Measurements from ENCODE around the gene IL36B.

DNA sequence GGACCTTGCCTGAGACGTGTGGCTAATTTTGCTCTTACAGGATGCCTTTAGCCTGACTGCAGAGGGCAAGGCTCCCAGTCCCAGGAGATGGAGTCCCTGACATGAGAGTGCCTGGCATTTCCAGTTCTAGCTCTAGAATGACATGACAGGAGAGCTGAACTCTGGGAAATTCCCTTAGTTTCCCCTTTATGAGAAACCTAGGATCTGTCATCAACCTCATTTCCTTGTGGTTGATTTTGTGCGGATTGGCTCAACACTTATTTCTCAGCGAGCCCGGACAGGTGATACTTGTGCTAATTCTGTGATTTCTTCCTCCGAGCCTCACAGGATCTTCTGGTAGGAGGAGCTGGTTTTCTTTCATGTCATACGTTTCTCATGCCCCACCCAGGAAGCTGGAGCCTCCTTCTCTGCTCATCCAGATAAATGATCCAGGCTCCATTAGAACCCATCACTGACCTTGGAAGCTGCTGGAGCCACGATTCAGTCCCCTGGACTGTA is 75.1 kb downstream of the IL36B start, which contains the start of gene IL36G:
- TF ChIP-seq, protein P1, sequence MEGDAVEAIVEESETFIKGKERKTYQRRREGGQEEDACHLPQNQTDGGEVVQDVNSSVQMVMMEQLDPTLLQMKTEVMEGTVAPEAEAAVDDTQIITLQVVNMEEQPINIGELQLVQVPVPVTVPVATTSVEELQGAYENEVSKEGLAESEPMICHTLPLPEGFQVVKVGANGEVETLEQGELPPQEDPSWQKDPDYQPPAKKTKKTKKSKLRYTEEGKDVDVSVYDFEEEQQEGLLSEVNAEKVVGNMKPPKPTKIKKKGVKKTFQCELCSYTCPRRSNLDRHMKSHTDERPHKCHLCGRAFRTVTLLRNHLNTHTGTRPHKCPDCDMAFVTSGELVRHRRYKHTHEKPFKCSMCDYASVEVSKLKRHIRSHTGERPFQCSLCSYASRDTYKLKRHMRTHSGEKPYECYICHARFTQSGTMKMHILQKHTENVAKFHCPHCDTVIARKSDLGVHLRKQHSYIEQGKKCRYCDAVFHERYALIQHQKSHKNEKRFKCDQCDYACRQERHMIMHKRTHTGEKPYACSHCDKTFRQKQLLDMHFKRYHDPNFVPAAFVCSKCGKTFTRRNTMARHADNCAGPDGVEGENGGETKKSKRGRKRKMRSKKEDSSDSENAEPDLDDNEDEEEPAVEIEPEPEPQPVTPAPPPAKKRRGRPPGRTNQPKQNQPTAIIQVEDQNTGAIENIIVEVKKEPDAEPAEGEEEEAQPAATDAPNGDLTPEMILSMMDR (IDR thresholded peaks at IDR 0.05): no peak
- TF ChIP-seq EP300 (IDR thresholded peaks at IDR 0.05): no peak
